Testis (tissue), 2 donors: ENCODE measurements around the gene PAPOLA.

Experiments used
- POLR2A ChIP-seq: fragments of 450-650 bp; IDR thresholded peaks from one replicate; pipeline ENCODE4 v1.6.1; 2017; ENCODE audit warnings: antibody characterized with exemption, mild to moderate bottlenecking, moderate library complexity
- TF ChIP-seq, protein P1 (sequence below), 3 experiments: fragments of 450-650 bp in 2 of 3; fragments of 200-600 bp in 1 of 3; sonication (generic) in 1 of 3; IDR thresholded peaks; one replicate each; pipeline ENCODE4 v1.5.1; 2016 to 2019; ENCODE audit warnings: antibody characterized with exemption in 3 of 3, mild to moderate bottlenecking in 2 of 3, moderate library complexity in 1 of 3

DNA sequence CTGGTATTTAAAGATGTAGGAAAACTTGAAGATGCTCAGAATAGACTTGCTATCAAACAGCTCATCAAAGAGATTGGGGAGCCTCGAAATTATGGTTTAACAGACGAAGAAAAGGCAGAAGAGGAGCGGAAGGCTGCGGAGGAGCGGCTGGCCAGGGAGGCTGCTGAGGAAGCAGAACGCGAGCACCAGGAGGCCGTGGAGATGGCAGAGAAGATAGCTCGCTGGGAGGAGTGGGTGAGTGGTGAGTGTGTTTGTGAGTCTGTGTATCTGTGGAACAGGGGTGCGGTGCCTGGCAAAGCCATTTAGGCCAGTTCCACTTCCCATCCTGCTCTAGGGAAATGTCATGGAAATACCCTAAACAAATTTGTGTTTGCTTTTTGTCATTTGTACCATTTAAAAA is 19.2 kb upstream of the PAPOLA start:
- TF ChIP-seq, protein P1, sequence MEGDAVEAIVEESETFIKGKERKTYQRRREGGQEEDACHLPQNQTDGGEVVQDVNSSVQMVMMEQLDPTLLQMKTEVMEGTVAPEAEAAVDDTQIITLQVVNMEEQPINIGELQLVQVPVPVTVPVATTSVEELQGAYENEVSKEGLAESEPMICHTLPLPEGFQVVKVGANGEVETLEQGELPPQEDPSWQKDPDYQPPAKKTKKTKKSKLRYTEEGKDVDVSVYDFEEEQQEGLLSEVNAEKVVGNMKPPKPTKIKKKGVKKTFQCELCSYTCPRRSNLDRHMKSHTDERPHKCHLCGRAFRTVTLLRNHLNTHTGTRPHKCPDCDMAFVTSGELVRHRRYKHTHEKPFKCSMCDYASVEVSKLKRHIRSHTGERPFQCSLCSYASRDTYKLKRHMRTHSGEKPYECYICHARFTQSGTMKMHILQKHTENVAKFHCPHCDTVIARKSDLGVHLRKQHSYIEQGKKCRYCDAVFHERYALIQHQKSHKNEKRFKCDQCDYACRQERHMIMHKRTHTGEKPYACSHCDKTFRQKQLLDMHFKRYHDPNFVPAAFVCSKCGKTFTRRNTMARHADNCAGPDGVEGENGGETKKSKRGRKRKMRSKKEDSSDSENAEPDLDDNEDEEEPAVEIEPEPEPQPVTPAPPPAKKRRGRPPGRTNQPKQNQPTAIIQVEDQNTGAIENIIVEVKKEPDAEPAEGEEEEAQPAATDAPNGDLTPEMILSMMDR (IDR thresholded peaks at IDR 0.05), result no peak
- no peak for TF ChIP-seq POLR2A
